ENCODE data around the gene ATP2B1.

The ATP2B1 gene

DNA sequence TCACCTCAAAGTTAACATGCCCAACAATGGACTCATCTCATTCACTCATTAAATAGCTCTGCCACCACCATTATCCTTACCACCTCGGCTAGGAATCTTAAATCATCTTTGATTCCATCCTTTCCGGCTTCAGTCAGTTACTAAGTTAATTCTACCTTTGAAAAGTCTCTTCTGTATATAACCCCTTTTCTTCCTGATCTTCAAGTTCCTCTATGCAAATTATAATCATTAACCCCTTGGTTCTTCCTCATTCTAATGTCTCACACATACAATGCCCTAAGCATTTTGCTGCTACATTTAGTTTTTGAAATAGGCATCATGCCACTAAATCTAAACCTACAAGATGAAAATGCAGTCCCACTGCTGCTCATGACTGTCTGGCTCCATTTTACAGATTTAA is 51.6 kb downstream of the ATP2B1 start:
- TF ChIP-seq CTCF (IDR thresholded peaks at IDR 0.05; ENCODE audit: low read depth, low read length, poor library complexity, severe bottlenecking) (no peak), EZH2phosphoT487 (IDR thresholded peaks at IDR 0.05; ENCODE audit: borderline replicate concordance, low read length) (no peak)
- Histone ChIP-seq H4K20me1 (ENCODE audit: control insufficient read depth, insufficient read depth, low read depth, low read length) (peaks cover 5% of the 10 kb centered on the region; the same call in 1 of the 2 replicates), H3F3A (ENCODE audit: control insufficient read depth, insufficient read depth) (no peaks in the 10 kb centered on the region), H3K36me3 (ENCODE audit: control insufficient read depth, low read length) (peaks cover 61% of the 10 kb centered on the region), H3K9me2 (replicated peaks; ENCODE audit: control insufficient read depth, low read length) (no peaks in the 10 kb centered on the region), H3K4me3 (ENCODE audit: low read length) (no peak overlapping the region), H3K4me2 (ENCODE audit: low read length) (peak overlapping the region; percentile 25; the same call in 1 of the 2 replicates), H3K27me3 (ENCODE audit: control insufficient read depth, low read length) (no peaks in the 10 kb centered on the region), H3K9me3 (ENCODE audit: control insufficient read depth, insufficient read depth, low read length) (no peaks in the 10 kb centered on the region), H3K4me1 (ENCODE audit: control insufficient read depth, low read length) (peaks cover 20% of the 10 kb centered on the region), H3K27ac (ENCODE audit: low read depth, low read length) (no peak overlapping the region), H3K79me2 (ENCODE audit: control insufficient read depth, low read length) (peaks cover 93% of the 10 kb centered on the region)

DNA sequence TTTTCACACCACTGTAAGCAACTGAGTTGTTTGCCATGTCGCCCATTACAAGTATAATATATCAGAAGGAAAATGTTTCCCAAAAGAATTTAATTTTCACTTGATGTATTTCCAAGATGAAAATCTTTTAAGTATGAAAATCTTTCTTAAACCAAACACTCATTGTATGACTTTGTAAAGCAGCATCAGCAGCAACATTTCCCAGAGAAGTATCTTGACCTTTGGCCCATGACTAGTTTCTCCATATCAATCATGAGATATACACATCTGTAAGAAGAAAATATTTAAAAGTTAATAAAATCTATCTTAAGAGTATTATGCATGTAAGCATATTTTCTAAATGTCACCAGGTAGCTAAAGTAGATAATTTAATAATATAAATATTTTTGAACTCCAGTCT is 52.8 kb downstream of the ATP2B1 start:
- TF ChIP-seq EZH2phosphoT487 (IDR thresholded peaks at IDR 0.05; ENCODE audit: borderline replicate concordance, low read length) = no peak
- no peak for TF ChIP-seq CTCF (IDR thresholded peaks at IDR 0.05; ENCODE audit: low read depth, low read length, poor library complexity, severe bottlenecking)
- Histone ChIP-seq H4K20me1 (ENCODE audit: control insufficient read depth, insufficient read depth, low read depth, low read length) (peaks cover 5% of the 10 kb centered on the region; the same call in 1 of the 2 replicates), H3K4me2 (ENCODE audit: low read length) (no peak overlapping the region), H3K4me1 (ENCODE audit: control insufficient read depth, low read length) (peaks cover 20% of the 10 kb centered on the region), H3K27ac (ENCODE audit: low read depth, low read length) (no peak overlapping the region), H3K36me3 (ENCODE audit: control insufficient read depth, low read length) (peaks cover 68% of the 10 kb centered on the region), H3K27me3 (ENCODE audit: control insufficient read depth, low read length) (no peaks in the 10 kb centered on the region), H3K4me3 (ENCODE audit: low read length) (no peak overlapping the region), H3K9me3 (ENCODE audit: control insufficient read depth, insufficient read depth, low read length) (no peaks in the 10 kb centered on the region), H3K9me2 (replicated peaks; ENCODE audit: control insufficient read depth, low read length) (no peaks in the 10 kb centered on the region), H3K79me2 (ENCODE audit: control insufficient read depth, low read length) (peaks cover 93% of the 10 kb centered on the region), H3F3A (ENCODE audit: control insufficient read depth, insufficient read depth) (no peaks in the 10 kb centered on the region)

GRCh38 chr12:89651192-89651591 is 57.4 kb downstream of the ATP2B1 start:
- Histone ChIP-seq H3F3A (ENCODE audit: control insufficient read depth, insufficient read depth) (no peaks in the 10 kb centered on the region), H3K9me2 (replicated peaks; ENCODE audit: control insufficient read depth, low read length) (no peaks in the 10 kb centered on the region), H3K79me2 (ENCODE audit: control insufficient read depth, low read length) (peaks cover 94% of the 10 kb centered on the region), H3K4me2 (ENCODE audit: low read length) (no peak overlapping the region), H3K4me3 (ENCODE audit: low read length) (no peak overlapping the region), H3K36me3 (ENCODE audit: control insufficient read depth, low read length) (peaks cover 80% of the 10 kb centered on the region), H3K4me1 (ENCODE audit: control insufficient read depth, low read length) (no peaks in the 10 kb centered on the region), H3K27me3 (ENCODE audit: control insufficient read depth, low read length) (no peaks in the 10 kb centered on the region), H4K20me1 (ENCODE audit: control insufficient read depth, insufficient read depth, low read depth, low read length) (peaks cover 4% of the 10 kb centered on the region; the same call in 1 of the 2 replicates), H3K27ac (ENCODE audit: low read depth, low read length) (no peak overlapping the region), H3K9me3 (ENCODE audit: control insufficient read depth, insufficient read depth, low read length) (no peaks in the 10 kb centered on the region)
- TF ChIP-seq CTCF (IDR thresholded peaks at IDR 0.05; ENCODE audit: low read depth, low read length, poor library complexity, severe bottlenecking) (no peak), EZH2phosphoT487 (IDR thresholded peaks at IDR 0.05; ENCODE audit: borderline replicate concordance, low read length) (no peak)
